ENCODE measurements around the gene NAA11.

The NAA11 gene

GRCh38 chr4:79319975-79320374 lies 5.9 kb downstream of the NAA11 start:
- ChIA-PET CTCF (no interaction called here), POLR2A (ENCODE audit: low non-redundant PET) (no interaction called here)
- no peak overlapping the region for H3K27ac ChIP-seq
- DNase-seq (ENCODE audit: low spot score), result no peak
- TF ChIP-seq CTCF (conservative IDR thresholded peaks at IDR 0.05; ENCODE audit: low read depth), result no peak

GRCh38 chr4:79317711-79318110 lies 8.2 kb downstream of the NAA11 start:
- ChIA-PET POLR2A (ENCODE audit: low non-redundant PET) (no interaction called here), CTCF (interaction anchor here (0.7 kb wide), 1 partner anchor 156 kb away, joined by 5 read pairs; no protein-coding TSS in a partner anchor)
- TF ChIP-seq CTCF (conservative IDR thresholded peaks at IDR 0.05; ENCODE audit: low read depth), result no peak
- DNase-seq (ENCODE audit: low spot score), result no peak
- no peak overlapping the region for H3K27ac ChIP-seq

GRCh38 chr4:79315891-79316290 lies 10.0 kb downstream of the NAA11 start:
- no peak for DNase-seq (ENCODE audit: low spot score)

GRCh38 chr4:79311279-79311678 lies 14.6 kb downstream of the NAA11 start:
- no peak for DNase-seq (ENCODE audit: low spot score)
- H3K27ac ChIP-seq, result no peak overlapping the region
- CTCF ChIA-PET, result interaction anchor here (0.5 kb wide), 1 partner anchor 399 kb away, joined by 3 read pairs; no protein-coding TSS in a partner anchor
- POLR2A ChIA-PET (ENCODE audit: low non-redundant PET), result no interaction called here
- no peak for TF ChIP-seq CTCF (conservative IDR thresholded peaks at IDR 0.05; ENCODE audit: low read depth)

More at GRCh38 chr4:79315891-79316290, 10.0 kb downstream of the NAA11 start:
- ChIA-PET POLR2A (ENCODE audit: low non-redundant PET) (no interaction called here), CTCF (no interaction called here)
- no peak overlapping the region for H3K27ac ChIP-seq
- TF ChIP-seq CTCF (conservative IDR thresholded peaks at IDR 0.05; ENCODE audit: low read depth), result no peak

- TF ChIP-seq CTCF (conservative IDR thresholded peaks at IDR 0.05; ENCODE audit: low read depth), result no peak
These were observed 16.9 kb downstream of the NAA11 start for GRCh38 chr4:79308971-79309370.

GRCh38 chr4:79308137-79308536 lies 17.7 kb downstream of the NAA11 start:
- no peak for TF ChIP-seq CTCF (conservative IDR thresholded peaks at IDR 0.05; ENCODE audit: low read depth)
- POLR2A ChIA-PET (ENCODE audit: low non-redundant PET), result interaction anchor here (0.6 kb wide), 1 partner anchor 1164 kb away, joined by 3 read pairs; no protein-coding TSS in a partner anchor
- no peak for DNase-seq (ENCODE audit: low spot score)
- no peak overlapping the region for H3K27ac ChIP-seq
- CTCF ChIA-PET, result interaction anchor here (0.7 kb wide), 1 partner anchor 298 kb away, joined by 4 read pairs; no protein-coding TSS in a partner anchor

More at GRCh38 chr4:79308971-79309370, 16.9 kb downstream of the NAA11 start:
- DNase-seq (ENCODE audit: low spot score), result no peak
- ChIA-PET POLR2A (ENCODE audit: low non-redundant PET) (no interaction called here), CTCF (no interaction called here)
- H3K27ac ChIP-seq, result no peak overlapping the region
